ENCODE data around the gene PRDM16. TPM values are rescaled to one million over a fixed set of nuclear protein-coding genes. Genes with fewer than 3 reads are reported as not detected.

PRDM16 gene
- total RNA-seq, 2 experiments from 2014 or later = not detected

- Histone ChIP-seq H3K4me1 (ENCODE audit: insufficient read depth, low read length, poor library complexity, severe bottlenecking) (no peaks in the 10 kb centered on the region), H3K4me2 (ENCODE audit: low read length) (no peak overlapping the region), H3K27ac (ENCODE audit: low read depth, low read length, poor library complexity, severe bottlenecking) (no peak overlapping the region), H3K4me3 (ENCODE audit: low read depth, low read length, poor library complexity, severe bottlenecking) (no peak overlapping the region), H3K9me2 (ENCODE audit: insufficient read depth, low read length) (no peaks in the 10 kb centered on the region), H3K9me3 (ENCODE audit: low read length) (no peaks in the 10 kb centered on the region), H4K20me1 (ENCODE audit: insufficient read depth, low read length) (no peaks in the 10 kb centered on the region), H2AFZ (ENCODE audit: low read length) (no peak overlapping the region), H3K36me3 (ENCODE audit: insufficient read depth, low read length) (no peaks in the 10 kb centered on the region), H3K79me2 (ENCODE audit: insufficient read depth, low read depth, low read length) (no peaks in the 10 kb centered on the region)
- no TSS peak for BruUV-seq (replicated peaks)
- intact Hi-C loops (cut with micrococcal nuclease; ENCODE audit: unreplicated experiment) = no loop called here
- ChIA-PET POLR2A (interaction anchor here (0.7 kb wide), 1 partner anchor 25 kb away, joined by 3 read pairs; no protein-coding TSS in a partner anchor), CTCF (ENCODE audit: unreplicated experiment) (no interaction called here)
- DNase-seq (ENCODE audit: low spot score) = no peak
- TF ChIP-seq EZH2phosphoT487 (IDR thresholded peaks at IDR 0.05; ENCODE audit: borderline replicate concordance, low read depth, low read length) = no peak
- TF ChIP-seq CTCF (conservative IDR thresholded peaks at IDR 0.05; ENCODE audit: low read length) = no peak
These were observed 129.6 kb downstream of the PRDM16 start for GRCh38 chr1:3198371-3199271.

- Histone ChIP-seq H3K79me2 (ENCODE audit: insufficient read depth, low read depth, low read length) (no peaks in the 10 kb centered on the region), H3K9me3 (ENCODE audit: low read length) (no peaks in the 10 kb centered on the region), H3K4me3 (ENCODE audit: low read depth, low read length, poor library complexity, severe bottlenecking) (no peak overlapping the region), H3K27ac (ENCODE audit: low read depth, low read length, poor library complexity, severe bottlenecking) (no peak overlapping the region), H3K36me3 (ENCODE audit: insufficient read depth, low read length) (no peaks in the 10 kb centered on the region), H3K9me2 (ENCODE audit: insufficient read depth, low read length) (no peaks in the 10 kb centered on the region), H4K20me1 (ENCODE audit: insufficient read depth, low read length) (no peaks in the 10 kb centered on the region), H3K4me2 (ENCODE audit: low read length) (no peak overlapping the region), H3K4me1 (ENCODE audit: insufficient read depth, low read length, poor library complexity, severe bottlenecking) (no peaks in the 10 kb centered on the region), H2AFZ (ENCODE audit: low read length) (no peak overlapping the region)
- intact Hi-C loops (cut with micrococcal nuclease; ENCODE audit: unreplicated experiment) = no loop called here
- CTCF ChIA-PET (ENCODE audit: unreplicated experiment) = no interaction called here
- POLR2A ChIA-PET = no interaction called here
- BruUV-seq (replicated peaks) = no TSS peak
- no peak for DNase-seq (ENCODE audit: low spot score)
- TF ChIP-seq EZH2phosphoT487 (IDR thresholded peaks at IDR 0.05; ENCODE audit: borderline replicate concordance, low read depth, low read length) = no peak
- TF ChIP-seq CTCF (conservative IDR thresholded peaks at IDR 0.05; ENCODE audit: low read length) = no peak
These were observed 135.7 kb downstream of the PRDM16 start for GRCh38 chr1:3204725-3205124.

- TF ChIP-seq EZH2phosphoT487 (IDR thresholded peaks at IDR 0.05; ENCODE audit: borderline replicate concordance, low read depth, low read length) = no peak
- H3K79me2 ChIP-seq (ENCODE audit: insufficient read depth, low read depth, low read length) = no peaks in the 10 kb centered on the region
- CTCF ChIA-PET (ENCODE audit: unreplicated experiment) = no interaction called here
- no peak overlapping the region for H2AFZ ChIP-seq (ENCODE audit: low read length)
- no peaks in the 10 kb centered on the region for H3K4me1 ChIP-seq (ENCODE audit: insufficient read depth, low read length, poor library complexity, severe bottlenecking)
- no peak overlapping the region for H3K4me3 ChIP-seq (ENCODE audit: low read depth, low read length, poor library complexity, severe bottlenecking)
- H3K4me2 ChIP-seq (ENCODE audit: low read length) = no peak overlapping the region
- H3K36me3 ChIP-seq (ENCODE audit: insufficient read depth, low read length) = no peaks in the 10 kb centered on the region
- H3K9me2 ChIP-seq (ENCODE audit: insufficient read depth, low read length) = no peaks in the 10 kb centered on the region
- no peak overlapping the region for H3K27ac ChIP-seq (ENCODE audit: low read depth, low read length, poor library complexity, severe bottlenecking)
- no TSS peak for BruUV-seq (replicated peaks)
- intact Hi-C loops (cut with micrococcal nuclease; ENCODE audit: unreplicated experiment) = no loop called here
- no peak for DNase-seq (ENCODE audit: low spot score)
- no peaks in the 10 kb centered on the region for H4K20me1 ChIP-seq (ENCODE audit: insufficient read depth, low read length)
- POLR2A ChIA-PET = no interaction called here
- H3K9me3 ChIP-seq (ENCODE audit: low read length) = no peaks in the 10 kb centered on the region
These were observed 136.8 kb downstream of the PRDM16 start for GRCh38 chr1:3205815-3206214.
